HG02852 (cell line): Measurements from ENCODE around the gene NEUROD1.
A peak's percentile ranks its signal among the peaks of the same experiment; 100 is the strongest.

Experiments
- ATAC-seq: cut with Tn5 transposase; IDR thresholded peaks from one replicate; pipeline ENCODE4 v1.9.1; 2021; ENCODE audit warnings: mild to moderate bottlenecking, moderate library complexity; ENCODE audit not compliant: unreplicated experiment

NEUROD1 gene

GRCh38 chr2:181680937-181681811, 857 bp upstream of the NEUROD1 start:
- no peak for ATAC-seq

- no peak for ATAC-seq
Observed at GRCh38 chr2:181679544-181679979, 755 bp downstream of the NEUROD1 start.

GRCh38 chr2:181678861-181679543, 1.3 kb downstream of the NEUROD1 start:
- no peak for ATAC-seq

GRCh38 chr2:181677912-181678586, 2.3 kb downstream of the NEUROD1 start:
- peak; percentile 42 for ATAC-seq

GRCh38 chr2:181675254-181675653, 5.1 kb downstream of the NEUROD1 start:
- no peak for ATAC-seq

GRCh38 chr2:181674461-181674860, 5.9 kb downstream of the NEUROD1 start:
- ATAC-seq, result no peak

GRCh38 chr2:181673173-181673572, 7.1 kb downstream of the NEUROD1 start:
- no peak for ATAC-seq

GRCh38 chr2:181672255-181673008, 7.9 kb downstream of the NEUROD1 start:
- peak; percentile 91 for ATAC-seq

- ATAC-seq, result no peak
Observed at GRCh38 chr2:181670632-181671031, 9.7 kb downstream of the NEUROD1 start.

GRCh38 chr2:181667234-181667633, 13.1 kb downstream of the NEUROD1 start:
- ATAC-seq, result no peak

- no peak for ATAC-seq
Observed at GRCh38 chr2:181662287-181662686, 18.0 kb downstream of the NEUROD1 start.

- no peak for ATAC-seq
Observed at GRCh38 chr2:181660181-181660580, 20.1 kb downstream of the NEUROD1 start.

- ATAC-seq, result no peak
Observed at GRCh38 chr2:181658444-181658843, 21.9 kb downstream of the NEUROD1 start.

- ATAC-seq, result no peak
Observed at GRCh38 chr2:181657379-181657778, 22.9 kb downstream of the NEUROD1 start.

GRCh38 chr2:181656450-181657291, 23.6 kb downstream of the NEUROD1 start, which contains the start of gene CERKL:
Gene CERKL, minus strand, starts transcription at chr2:181657105. Its CDS starts 99 bp downstream, at chr2:181657006.
- ATAC-seq, result peak; percentile 85

- no peak for ATAC-seq
Observed at GRCh38 chr2:181655519-181655918, 24.8 kb downstream of the NEUROD1 start.

- ATAC-seq, result no peak
Observed at GRCh38 chr2:181649436-181649979, 30.8 kb downstream of the NEUROD1 start.

- ATAC-seq, result no peak
Observed at GRCh38 chr2:181648478-181649155, 31.7 kb downstream of the NEUROD1 start.

- ATAC-seq, result no peak
Observed at GRCh38 chr2:181646415-181646987, 33.8 kb downstream of the NEUROD1 start.
